PC-9 (cell line): ENCODE results near the gene MEI4.

ENCODE experiments used
- CTCF ChIP-seq: fragments of 200-600 bp; sonication (generic); conservative IDR thresholded peaks from 2 replicates; pipeline ENCODE4 v1.6.1; 2017; ENCODE audit warnings: mixed run types, antibody characterized with exemption, mild to moderate bottlenecking, moderate library complexity
- EZH2 ChIP-seq: fragments of 200-600 bp; sonication (generic); IDR thresholded peaks from 2 replicates; pipeline ENCODE4 v1.8.0; 2017; ENCODE audit warnings: antibody characterized with exemption, low read depth

GRCh38 chr6:77812304-77812703, 159.5 kb downstream of the MEI4 start:
- TF ChIP-seq CTCF (no peak), EZH2 (no peak)
